HepG2 (cell line): ENCODE data around the gene CNNM4. TPM values are rescaled to one million over a fixed set of nuclear protein-coding genes. Genes with fewer than 3 reads are reported as not detected.

Experiments used
- CC2D1A ChIP-seq: sonication (generic); formaldehyde crosslinking; IDR thresholded peaks from 2 replicates; pipeline ENCODE4 v1.8.1; 2023; ENCODE audit warnings: mild to moderate bottlenecking, missing genetic modification reagents
- ETV5 ChIP-seq: IDR thresholded peaks from 2 replicates; pipeline ENCODE4 v1.6.1; 2018; ENCODE audit warnings: missing biosample characterization, missing genetic modification reagents, inconsistent platforms, borderline replicate concordance
- FOSL2 ChIP-seq: sonication (generic); formaldehyde crosslinking; IDR thresholded peaks from 2 replicates; pipeline ENCODE4 v1.4.0; 2020; ENCODE audit warnings: missing genetic modification reagents
- KLF6 ChIP-seq: IDR thresholded peaks from 2 replicates; pipeline ENCODE4 v1.8.0; 2016; ENCODE audit warnings: missing biosample characterization, missing genetic modification reagents
- PHF8 ChIP-seq: sonication (generic); formaldehyde crosslinking; IDR thresholded peaks from 2 replicates; pipeline ENCODE4 v1.5.0; 2020; ENCODE audit warnings: missing genetic modification reagents
- SMARCC2 ChIP-seq: fragments of 450-650 bp; IDR thresholded peaks from 2 replicates; pipeline ENCODE4 v1.6.1; 2017; ENCODE audit warnings: antibody characterized with exemption, mild to moderate bottlenecking
- ZNF12 ChIP-seq: sonication (generic); formaldehyde crosslinking; IDR thresholded peaks from 2 replicates; pipeline ENCODE4 v1.5.0; 2020; ENCODE audit warnings: missing genetic modification reagents
- ZNF878 ChIP-seq: sonication (generic); formaldehyde crosslinking; IDR thresholded peaks from 2 replicates; pipeline ENCODE4 v1.8.1; 2023; ENCODE audit warnings: mild to moderate bottlenecking, missing genetic modification reagents, moderate library complexity
- ZSCAN22 ChIP-seq: sonication (generic); formaldehyde crosslinking; IDR thresholded peaks from 2 replicates; pipeline ENCODE4 v1.4.0; 2020; ENCODE audit warnings: mild to moderate bottlenecking, missing genetic modification reagents
- polyA plus RNA-seq, 8 experiments: library from polyadenylated mRNA; depleted of rRNA in 3 of 8; stranded (reverse) in 7 of 8; unstranded in 1 of 8; fragments of >200 nt; fragmentation: Illumina TruSeq in 4 of 8; extraction: Trizol in 4 of 8; gene quantifications; 2 replicates each; pipeline versions ENCODE4 v1.2.1 to v1.2.3, GENCODE V29; 2011 to 2016; ENCODE audit warnings: low read depth in 4 of 8, missing spikeins in 1 of 8, mixed read lengths in 1 of 8; ENCODE audit not compliant: insufficient read depth in 1 of 8
- total RNA-seq, 5 experiments: library from RNA; depleted of rRNA; stranded (reverse); fragments of >200 nt; fragmentation: Illumina TruSeq; extraction: Trizol; gene quantifications; 2 replicates each; pipeline ENCODE4 v1.2.3, GENCODE V29; 2016; ENCODE audit warnings: low read depth in 1 of 5
- TF ChIP-seq, protein P1 (sequence below), 2 experiments: sonication (generic) in 1 of 2; formaldehyde crosslinking in 1 of 2; IDR thresholded peaks; 2 replicates each; pipeline versions ENCODE4 v1.4.0 to v1.6.1; 2016 to 2020; ENCODE audit warnings: borderline replicate concordance in 1 of 2, low read depth in 1 of 2, mild to moderate bottlenecking in 1 of 2, missing genetic modification reagents in 1 of 2
- TF ChIP-seq, protein P2 (sequence below): sonication (generic); formaldehyde crosslinking; IDR thresholded peaks from 2 replicates; pipeline ENCODE4 v1.5.0; 2020; ENCODE audit warnings: missing genetic modification reagents
- TF ChIP-seq, protein P3 (sequence below): sonication (generic); formaldehyde crosslinking; conservative IDR thresholded peaks from 2 replicates; pipeline ENCODE4 v1.8.0; 2022; ENCODE audit warnings: low read depth, missing genetic modification reagents
- TF ChIP-seq, protein P4 (sequence below): sonication (generic); formaldehyde crosslinking; IDR thresholded peaks from 2 replicates; pipeline ENCODE4 v1.4.0; 2020; ENCODE audit warnings: missing genetic modification reagents
- TF ChIP-seq, protein P5 (sequence below): sonication (generic); formaldehyde crosslinking; IDR thresholded peaks from 2 replicates; pipeline ENCODE4 v1.4.0; 2020; ENCODE audit warnings: mild to moderate bottlenecking, missing genetic modification reagents

The CNNM4 gene
- total and polyA plus RNA-seq, 2 of the 13 experiments (the other 11 are each of a cell fraction or from before 2014, with no cell fraction given): 5.9 to 8.4 TPM

DNA sequence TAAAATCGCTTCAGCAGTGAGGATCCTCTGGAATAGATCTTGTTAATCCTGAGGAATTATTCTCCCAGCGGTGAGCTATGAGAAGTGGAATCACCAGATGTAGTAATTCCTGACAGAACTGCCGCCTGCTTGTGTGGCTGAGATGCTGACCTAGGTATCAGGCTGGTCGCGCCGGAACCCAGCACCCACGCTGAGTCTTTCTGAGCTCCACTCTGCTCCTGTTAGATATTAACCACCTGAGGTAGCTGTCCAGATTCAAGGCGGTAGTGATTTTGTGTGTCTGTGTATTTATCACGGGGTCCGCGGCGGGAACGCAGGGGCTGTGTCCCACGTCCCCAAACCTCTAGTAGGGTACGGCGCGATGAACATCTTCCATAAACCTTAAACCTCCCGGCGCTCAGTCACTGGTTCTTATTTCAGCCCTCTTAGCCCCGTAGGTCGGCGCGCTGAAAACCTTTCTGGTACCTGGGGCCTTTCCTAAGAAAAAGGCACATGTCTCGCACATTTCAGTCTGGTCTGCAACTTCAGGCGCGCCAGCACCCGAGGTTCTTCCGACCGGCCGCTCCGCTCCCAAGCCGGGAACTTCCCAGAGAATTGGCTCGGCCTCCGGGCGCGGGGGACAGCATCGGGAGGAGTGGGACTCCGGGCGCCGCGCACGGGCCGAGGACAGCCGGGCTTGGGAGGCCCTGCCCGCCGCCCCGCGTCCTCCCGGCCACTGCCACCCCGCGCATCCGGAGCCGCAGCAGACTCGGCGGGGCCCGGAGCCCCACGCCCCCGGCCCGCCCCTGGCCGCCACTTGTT is 54.8 kb downstream of the CNNM4 start (continued):
- TF ChIP-seq, protein P1, sequence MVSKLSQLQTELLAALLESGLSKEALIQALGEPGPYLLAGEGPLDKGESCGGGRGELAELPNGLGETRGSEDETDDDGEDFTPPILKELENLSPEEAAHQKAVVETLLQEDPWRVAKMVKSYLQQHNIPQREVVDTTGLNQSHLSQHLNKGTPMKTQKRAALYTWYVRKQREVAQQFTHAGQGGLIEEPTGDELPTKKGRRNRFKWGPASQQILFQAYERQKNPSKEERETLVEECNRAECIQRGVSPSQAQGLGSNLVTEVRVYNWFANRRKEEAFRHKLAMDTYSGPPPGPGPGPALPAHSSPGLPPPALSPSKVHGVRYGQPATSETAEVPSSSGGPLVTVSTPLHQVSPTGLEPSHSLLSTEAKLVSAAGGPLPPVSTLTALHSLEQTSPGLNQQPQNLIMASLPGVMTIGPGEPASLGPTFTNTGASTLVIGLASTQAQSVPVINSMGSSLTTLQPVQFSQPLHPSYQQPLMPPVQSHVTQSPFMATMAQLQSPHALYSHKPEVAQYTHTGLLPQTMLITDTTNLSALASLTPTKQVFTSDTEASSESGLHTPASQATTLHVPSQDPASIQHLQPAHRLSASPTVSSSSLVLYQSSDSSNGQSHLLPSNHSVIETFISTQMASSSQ (IDR thresholded peaks at IDR 0.05; ENCODE audit: low read depth): 0 out of 2 replicates have a peak, but pooled peaks have one; percentile 19
- TF ChIP-seq, protein P1 (CRISPR knock-in tag; IDR thresholded peaks at IDR 0.05; ENCODE audit: borderline replicate concordance): no peak; the same call in 1 of the 2 replicates
- TF ChIP-seq FOSL2: no peak; the same call in 1 of the 2 replicates
- TF ChIP-seq KLF6 (CRISPR knock-in tag): peak; percentile 28
- TF ChIP-seq ZSCAN22: peak; percentile 19; the same call in 1 of the 2 replicates
- no peak for TF ChIP-seq SMARCC2
- TF ChIP-seq, protein P2, sequence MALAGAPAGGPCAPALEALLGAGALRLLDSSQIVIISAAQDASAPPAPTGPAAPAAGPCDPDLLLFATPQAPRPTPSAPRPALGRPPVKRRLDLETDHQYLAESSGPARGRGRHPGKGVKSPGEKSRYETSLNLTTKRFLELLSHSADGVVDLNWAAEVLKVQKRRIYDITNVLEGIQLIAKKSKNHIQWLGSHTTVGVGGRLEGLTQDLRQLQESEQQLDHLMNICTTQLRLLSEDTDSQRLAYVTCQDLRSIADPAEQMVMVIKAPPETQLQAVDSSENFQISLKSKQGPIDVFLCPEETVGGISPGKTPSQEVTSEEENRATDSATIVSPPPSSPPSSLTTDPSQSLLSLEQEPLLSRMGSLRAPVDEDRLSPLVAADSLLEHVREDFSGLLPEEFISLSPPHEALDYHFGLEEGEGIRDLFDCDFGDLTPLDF (CRISPR knock-in tag): 0 out of 2 replicates have a peak, but pooled peaks have one; percentile 47
- TF ChIP-seq, protein P3, sequence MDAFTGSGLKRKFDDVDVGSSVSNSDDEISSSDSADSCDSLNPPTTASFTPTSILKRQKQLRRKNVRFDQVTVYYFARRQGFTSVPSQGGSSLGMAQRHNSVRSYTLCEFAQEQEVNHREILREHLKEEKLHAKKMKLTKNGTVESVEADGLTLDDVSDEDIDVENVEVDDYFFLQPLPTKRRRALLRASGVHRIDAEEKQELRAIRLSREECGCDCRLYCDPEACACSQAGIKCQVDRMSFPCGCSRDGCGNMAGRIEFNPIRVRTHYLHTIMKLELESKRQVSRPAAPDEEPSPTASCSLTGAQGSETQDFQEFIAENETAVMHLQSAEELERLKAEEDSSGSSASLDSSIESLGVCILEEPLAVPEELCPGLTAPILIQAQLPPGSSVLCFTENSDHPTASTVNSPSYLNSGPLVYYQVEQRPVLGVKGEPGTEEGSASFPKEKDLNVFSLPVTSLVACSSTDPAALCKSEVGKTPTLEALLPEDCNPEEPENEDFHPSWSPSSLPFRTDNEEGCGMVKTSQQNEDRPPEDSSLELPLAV (CRISPR knock-in tag): no peak
- TF ChIP-seq CC2D1A (CRISPR knock-in tag): no peak
- TF ChIP-seq, protein P4, sequence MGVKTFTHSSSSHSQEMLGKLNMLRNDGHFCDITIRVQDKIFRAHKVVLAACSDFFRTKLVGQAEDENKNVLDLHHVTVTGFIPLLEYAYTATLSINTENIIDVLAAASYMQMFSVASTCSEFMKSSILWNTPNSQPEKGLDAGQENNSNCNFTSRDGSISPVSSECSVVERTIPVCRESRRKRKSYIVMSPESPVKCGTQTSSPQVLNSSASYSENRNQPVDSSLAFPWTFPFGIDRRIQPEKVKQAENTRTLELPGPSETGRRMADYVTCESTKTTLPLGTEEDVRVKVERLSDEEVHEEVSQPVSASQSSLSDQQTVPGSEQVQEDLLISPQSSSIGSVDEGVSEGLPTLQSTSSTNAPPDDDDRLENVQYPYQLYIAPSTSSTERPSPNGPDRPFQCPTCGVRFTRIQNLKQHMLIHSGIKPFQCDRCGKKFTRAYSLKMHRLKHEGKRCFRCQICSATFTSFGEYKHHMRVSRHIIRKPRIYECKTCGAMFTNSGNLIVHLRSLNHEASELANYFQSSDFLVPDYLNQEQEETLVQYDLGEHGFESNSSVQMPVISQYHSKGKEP (CRISPR knock-in tag): 0 out of 2 replicates have a peak, but pooled peaks have one; percentile 18
- TF ChIP-seq, protein P5, sequence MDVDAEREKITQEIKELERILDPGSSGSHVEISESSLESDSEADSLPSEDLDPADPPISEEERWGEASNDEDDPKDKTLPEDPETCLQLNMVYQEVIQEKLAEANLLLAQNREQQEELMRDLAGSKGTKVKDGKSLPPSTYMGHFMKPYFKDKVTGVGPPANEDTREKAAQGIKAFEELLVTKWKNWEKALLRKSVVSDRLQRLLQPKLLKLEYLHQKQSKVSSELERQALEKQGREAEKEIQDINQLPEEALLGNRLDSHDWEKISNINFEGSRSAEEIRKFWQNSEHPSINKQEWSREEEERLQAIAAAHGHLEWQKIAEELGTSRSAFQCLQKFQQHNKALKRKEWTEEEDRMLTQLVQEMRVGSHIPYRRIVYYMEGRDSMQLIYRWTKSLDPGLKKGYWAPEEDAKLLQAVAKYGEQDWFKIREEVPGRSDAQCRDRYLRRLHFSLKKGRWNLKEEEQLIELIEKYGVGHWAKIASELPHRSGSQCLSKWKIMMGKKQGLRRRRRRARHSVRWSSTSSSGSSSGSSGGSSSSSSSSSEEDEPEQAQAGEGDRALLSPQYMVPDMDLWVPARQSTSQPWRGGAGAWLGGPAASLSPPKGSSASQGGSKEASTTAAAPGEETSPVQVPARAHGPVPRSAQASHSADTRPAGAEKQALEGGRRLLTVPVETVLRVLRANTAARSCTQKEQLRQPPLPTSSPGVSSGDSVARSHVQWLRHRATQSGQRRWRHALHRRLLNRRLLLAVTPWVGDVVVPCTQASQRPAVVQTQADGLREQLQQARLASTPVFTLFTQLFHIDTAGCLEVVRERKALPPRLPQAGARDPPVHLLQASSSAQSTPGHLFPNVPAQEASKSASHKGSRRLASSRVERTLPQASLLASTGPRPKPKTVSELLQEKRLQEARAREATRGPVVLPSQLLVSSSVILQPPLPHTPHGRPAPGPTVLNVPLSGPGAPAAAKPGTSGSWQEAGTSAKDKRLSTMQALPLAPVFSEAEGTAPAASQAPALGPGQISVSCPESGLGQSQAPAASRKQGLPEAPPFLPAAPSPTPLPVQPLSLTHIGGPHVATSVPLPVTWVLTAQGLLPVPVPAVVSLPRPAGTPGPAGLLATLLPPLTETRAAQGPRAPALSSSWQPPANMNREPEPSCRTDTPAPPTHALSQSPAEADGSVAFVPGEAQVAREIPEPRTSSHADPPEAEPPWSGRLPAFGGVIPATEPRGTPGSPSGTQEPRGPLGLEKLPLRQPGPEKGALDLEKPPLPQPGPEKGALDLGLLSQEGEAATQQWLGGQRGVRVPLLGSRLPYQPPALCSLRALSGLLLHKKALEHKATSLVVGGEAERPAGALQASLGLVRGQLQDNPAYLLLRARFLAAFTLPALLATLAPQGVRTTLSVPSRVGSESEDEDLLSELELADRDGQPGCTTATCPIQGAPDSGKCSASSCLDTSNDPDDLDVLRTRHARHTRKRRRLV (CRISPR knock-in tag): no peak
- no peak for TF ChIP-seq ZNF12 (CRISPR knock-in tag)
- TF ChIP-seq ZNF878 (CRISPR knock-in tag): peak; percentile 71; the same call in 1 of the 2 replicates
- peak; percentile 85 for TF ChIP-seq PHF8 (CRISPR knock-in tag)
- TF ChIP-seq ETV5: peak; percentile 14; the same call in 1 of the 2 replicates
